Measurements from ENCODE around the gene C19orf67. TPM values are rescaled to one million over a fixed set of nuclear protein-coding genes. Genes with fewer than 3 reads are reported as not detected.
A peak's percentile ranks its signal among the peaks of the same experiment; 100 is the strongest.

The C19orf67 gene
- total RNA-seq, 1 donor from 2014 or later, result 0.54 TPM

DNA sequence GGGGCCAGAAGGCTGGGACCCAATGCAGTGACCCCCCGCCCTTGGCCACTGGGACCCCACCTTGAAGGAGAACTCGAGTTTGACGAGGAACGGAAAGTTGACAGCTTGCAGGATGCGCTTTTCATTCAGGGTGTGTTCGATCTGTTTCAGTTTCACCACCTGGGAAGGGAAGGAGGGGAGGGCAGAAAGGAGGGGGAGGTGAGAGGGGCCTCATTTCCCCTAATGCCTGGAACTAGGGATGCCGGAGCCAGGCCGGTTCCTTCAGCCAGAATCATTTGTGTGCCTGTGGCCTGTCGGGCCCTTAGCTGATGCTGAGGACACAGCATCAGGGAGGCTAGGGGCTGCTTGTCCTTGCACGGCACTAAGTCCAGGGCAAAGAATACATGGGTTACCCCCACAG is 17.2 kb upstream of the C19orf67 start:
- peaks cover 11% of the 10 kb centered on the region for H3K36me3 Mint-ChIP-seq (ENCODE audit: unreplicated experiment)
- DNase-seq (ENCODE audit: extremely low spot score, unreplicated experiment), result no peak
- H3K9me3 Mint-ChIP-seq (ENCODE audit: unreplicated experiment), result no peaks in the 10 kb centered on the region
- no peaks in the 10 kb centered on the region for H3K4me1 Mint-ChIP-seq (ENCODE audit: unreplicated experiment)
- TF ChIP-seq, protein P1, sequence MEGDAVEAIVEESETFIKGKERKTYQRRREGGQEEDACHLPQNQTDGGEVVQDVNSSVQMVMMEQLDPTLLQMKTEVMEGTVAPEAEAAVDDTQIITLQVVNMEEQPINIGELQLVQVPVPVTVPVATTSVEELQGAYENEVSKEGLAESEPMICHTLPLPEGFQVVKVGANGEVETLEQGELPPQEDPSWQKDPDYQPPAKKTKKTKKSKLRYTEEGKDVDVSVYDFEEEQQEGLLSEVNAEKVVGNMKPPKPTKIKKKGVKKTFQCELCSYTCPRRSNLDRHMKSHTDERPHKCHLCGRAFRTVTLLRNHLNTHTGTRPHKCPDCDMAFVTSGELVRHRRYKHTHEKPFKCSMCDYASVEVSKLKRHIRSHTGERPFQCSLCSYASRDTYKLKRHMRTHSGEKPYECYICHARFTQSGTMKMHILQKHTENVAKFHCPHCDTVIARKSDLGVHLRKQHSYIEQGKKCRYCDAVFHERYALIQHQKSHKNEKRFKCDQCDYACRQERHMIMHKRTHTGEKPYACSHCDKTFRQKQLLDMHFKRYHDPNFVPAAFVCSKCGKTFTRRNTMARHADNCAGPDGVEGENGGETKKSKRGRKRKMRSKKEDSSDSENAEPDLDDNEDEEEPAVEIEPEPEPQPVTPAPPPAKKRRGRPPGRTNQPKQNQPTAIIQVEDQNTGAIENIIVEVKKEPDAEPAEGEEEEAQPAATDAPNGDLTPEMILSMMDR (IDR thresholded peaks at IDR 0.05), result no peak
- H3K27ac Mint-ChIP-seq (ENCODE audit: unreplicated experiment), result no peak overlapping the region
- H3K4me3 Mint-ChIP-seq (ENCODE audit: unreplicated experiment), result no peak overlapping the region
- H3K27me3 Mint-ChIP-seq (ENCODE audit: unreplicated experiment), result no peaks in the 10 kb centered on the region

DNA sequence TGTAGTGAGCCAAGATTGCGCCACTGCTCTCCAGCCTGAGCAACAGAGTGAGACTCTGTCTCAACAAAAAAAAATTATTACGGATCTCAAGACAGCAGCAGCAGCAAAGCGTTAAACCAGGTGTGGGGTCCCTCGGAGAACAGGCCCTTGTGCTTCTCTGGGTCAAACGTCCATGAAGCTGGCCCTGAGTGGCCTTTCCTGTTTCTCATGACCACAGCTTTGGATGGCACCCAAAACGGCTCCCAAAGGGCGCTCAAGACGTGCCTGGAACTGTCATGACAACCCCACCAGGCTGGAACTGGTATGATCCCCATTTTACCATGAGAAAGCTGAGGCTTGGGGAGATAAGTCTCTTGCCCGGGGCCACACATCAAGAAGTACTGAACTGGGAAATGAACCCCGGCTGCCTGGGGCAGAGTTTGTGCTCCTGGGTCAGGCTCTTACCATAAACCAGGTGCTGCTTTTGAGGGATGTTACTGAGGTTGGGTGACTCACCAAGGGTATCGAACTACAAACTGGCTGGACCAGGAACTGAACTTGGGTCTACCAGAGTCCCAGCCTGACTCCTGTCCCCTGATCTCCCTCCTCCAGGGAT is 16.6 kb upstream of the C19orf67 start:
- H3K27me3 Mint-ChIP-seq (ENCODE audit: unreplicated experiment), result no peaks in the 10 kb centered on the region
- H3K36me3 Mint-ChIP-seq (ENCODE audit: unreplicated experiment), result peaks cover 11% of the 10 kb centered on the region
- H3K4me3 Mint-ChIP-seq (ENCODE audit: unreplicated experiment), result no peak overlapping the region
- no peak for DNase-seq (ENCODE audit: extremely low spot score, unreplicated experiment)
- no peaks in the 10 kb centered on the region for H3K9me3 Mint-ChIP-seq (ENCODE audit: unreplicated experiment)
- no peaks in the 10 kb centered on the region for H3K4me1 Mint-ChIP-seq (ENCODE audit: unreplicated experiment)
- H3K27ac Mint-ChIP-seq (ENCODE audit: unreplicated experiment), result no peak overlapping the region
- TF ChIP-seq, protein P1 (IDR thresholded peaks at IDR 0.05), result no peak

DNA sequence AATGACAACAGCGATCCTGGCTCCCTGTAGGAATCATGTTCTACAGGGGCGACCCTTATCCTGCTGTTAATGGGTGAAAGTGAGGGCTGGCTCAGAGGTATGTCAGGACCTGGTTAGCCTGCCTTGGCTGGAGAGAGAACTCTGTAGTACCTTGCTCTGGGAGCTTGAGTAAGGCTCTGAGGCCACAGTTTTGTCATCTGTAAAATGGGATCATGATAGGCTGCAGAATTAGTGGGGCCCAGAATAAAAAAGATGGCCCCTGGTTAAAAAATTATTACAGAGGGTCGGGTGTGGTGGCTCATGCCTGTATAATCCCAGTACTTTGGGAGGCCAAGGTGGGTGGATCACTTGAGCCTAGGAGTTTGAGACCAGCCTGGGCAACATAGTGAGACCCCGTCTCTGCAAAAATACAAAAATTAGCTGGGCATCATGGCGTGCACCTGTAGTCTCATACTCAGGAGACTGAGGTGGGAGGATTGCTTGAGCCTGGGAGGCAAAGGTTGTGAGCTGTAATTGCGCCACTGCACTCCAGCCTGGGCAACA is 15.5 kb upstream of the C19orf67 start:
- H3K27ac Mint-ChIP-seq (ENCODE audit: unreplicated experiment), result no peak overlapping the region
- TF ChIP-seq, protein P1 (IDR thresholded peaks at IDR 0.05), result no peak
- no peak for DNase-seq (ENCODE audit: extremely low spot score, unreplicated experiment)
- H3K27me3 Mint-ChIP-seq (ENCODE audit: unreplicated experiment), result no peaks in the 10 kb centered on the region
- no peaks in the 10 kb centered on the region for H3K9me3 Mint-ChIP-seq (ENCODE audit: unreplicated experiment)
- H3K36me3 Mint-ChIP-seq (ENCODE audit: unreplicated experiment), result peaks cover 17% of the 10 kb centered on the region
- H3K4me3 Mint-ChIP-seq (ENCODE audit: unreplicated experiment), result no peak overlapping the region
- no peaks in the 10 kb centered on the region for H3K4me1 Mint-ChIP-seq (ENCODE audit: unreplicated experiment)

DNA sequence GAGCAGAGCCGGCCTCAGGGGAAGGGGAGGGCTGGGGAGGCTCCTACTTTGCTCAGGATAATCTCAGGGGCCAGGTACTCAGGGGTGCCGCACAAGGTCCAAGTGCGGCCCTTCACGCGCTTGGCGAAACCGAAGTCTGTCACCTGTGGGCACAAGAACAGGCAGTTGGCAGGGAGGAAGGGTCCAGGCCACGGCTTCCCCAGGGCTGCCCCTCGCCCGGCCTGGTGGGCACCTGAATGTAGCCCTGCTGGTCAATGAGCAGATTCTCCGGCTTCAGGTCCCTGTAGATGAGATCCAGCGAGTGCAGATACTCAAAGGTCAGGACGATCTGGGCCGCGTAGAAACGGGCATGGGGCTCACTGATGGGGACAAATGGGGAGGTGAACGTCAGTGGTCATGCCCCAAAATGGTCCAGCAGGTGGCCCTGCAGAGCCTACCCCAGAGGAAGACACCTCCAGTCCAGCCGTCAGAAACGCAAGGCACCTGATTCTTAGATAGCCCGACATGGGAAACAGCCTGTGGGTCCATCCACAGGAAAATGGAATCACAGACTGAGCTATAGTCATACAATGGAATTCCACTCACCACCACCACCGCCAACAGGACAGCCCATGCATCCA is 12.1 kb upstream of the C19orf67 start:
- TF ChIP-seq, protein P1 (IDR thresholded peaks at IDR 0.05), result peak; percentile 23
- Mint-ChIP-seq H3K27me3 (ENCODE audit: unreplicated experiment) (no peaks in the 10 kb centered on the region), H3K27ac (ENCODE audit: unreplicated experiment) (no peak overlapping the region), H3K36me3 (ENCODE audit: unreplicated experiment) (peaks cover 16% of the 10 kb centered on the region), H3K9me3 (ENCODE audit: unreplicated experiment) (no peaks in the 10 kb centered on the region), H3K4me3 (ENCODE audit: unreplicated experiment) (no peak overlapping the region), H3K4me1 (ENCODE audit: unreplicated experiment) (peaks cover 2% of the 10 kb centered on the region)
- DNase-seq (ENCODE audit: extremely low spot score, unreplicated experiment), result no peak

DNA sequence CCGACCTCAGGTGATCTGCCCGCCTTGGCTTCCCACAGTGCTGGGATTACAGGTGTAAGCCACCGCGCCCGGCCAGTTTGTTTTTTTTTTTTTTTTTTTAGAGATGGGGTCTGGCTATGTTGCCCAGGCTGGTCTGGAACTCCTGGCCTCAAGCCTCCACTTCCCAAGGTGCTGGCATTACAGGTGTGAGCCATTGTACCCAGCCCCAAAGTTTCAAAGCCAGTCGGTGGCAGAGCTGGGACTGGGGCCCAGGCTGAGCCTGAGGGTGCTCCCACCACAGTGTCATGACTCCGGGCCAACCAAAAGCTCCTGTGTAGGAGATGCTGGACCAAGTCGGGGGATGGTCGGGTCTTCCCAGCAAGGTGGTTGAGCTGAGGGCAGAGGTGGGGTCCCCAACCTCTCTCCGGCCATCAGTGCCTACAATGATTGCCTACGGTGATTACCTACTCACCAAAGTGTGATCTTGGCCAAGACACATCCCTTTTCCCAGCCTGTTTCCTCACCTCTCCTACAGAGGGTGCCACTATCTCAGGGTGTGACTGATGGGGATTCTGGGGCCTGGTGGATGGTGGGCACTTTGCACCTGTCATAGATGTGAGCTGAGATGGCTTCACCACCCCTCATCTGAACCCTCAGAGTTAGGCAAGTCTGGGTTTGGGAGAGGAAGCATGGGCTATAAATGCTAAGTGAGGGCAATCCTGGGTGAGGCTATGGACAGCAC is 10.8 kb upstream of the C19orf67 start:
- TF ChIP-seq, protein P1 (IDR thresholded peaks at IDR 0.05), result no peak
- peaks cover 10% of the 10 kb centered on the region for H3K4me1 Mint-ChIP-seq (ENCODE audit: unreplicated experiment)
- H3K36me3 Mint-ChIP-seq (ENCODE audit: unreplicated experiment), result peaks cover 16% of the 10 kb centered on the region
- no peak overlapping the region for H3K27ac Mint-ChIP-seq (ENCODE audit: unreplicated experiment)
- H3K4me3 Mint-ChIP-seq (ENCODE audit: unreplicated experiment), result no peak overlapping the region
- no peak for DNase-seq (ENCODE audit: extremely low spot score, unreplicated experiment)
- H3K9me3 Mint-ChIP-seq (ENCODE audit: unreplicated experiment), result no peaks in the 10 kb centered on the region
- no peaks in the 10 kb centered on the region for H3K27me3 Mint-ChIP-seq (ENCODE audit: unreplicated experiment)

Measured in osteocyte (in vitro differentiated cells).